Measurements from ENCODE around the gene SLC26A5.
A peak's percentile ranks its signal among the peaks of the same experiment; 100 is the strongest.

Gene SLC26A5

DNA sequence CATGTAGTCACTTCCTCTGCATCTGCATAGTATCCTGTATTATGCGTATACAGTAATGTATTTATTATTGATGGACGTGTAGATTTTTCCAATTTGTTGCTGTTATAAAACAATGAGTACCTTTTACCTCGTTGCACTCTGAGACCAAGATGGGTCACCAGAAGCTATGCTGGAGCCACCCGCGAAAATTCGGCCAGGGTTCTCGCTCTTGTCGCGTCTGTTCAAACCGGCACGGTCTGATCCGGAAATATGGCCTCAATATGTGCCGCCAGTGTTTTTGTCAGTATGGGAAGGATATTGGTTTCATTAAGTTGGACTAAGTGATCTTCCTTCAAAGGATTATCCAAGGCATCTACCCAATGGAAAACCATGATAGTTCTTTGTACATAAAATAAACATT, 97.6 kb downstream of the SLC26A5 start:
- DNase-seq (ENCODE audit: extremely low read depth in 1 of 2, low read depth in 1 of 2): no peak

DNA sequence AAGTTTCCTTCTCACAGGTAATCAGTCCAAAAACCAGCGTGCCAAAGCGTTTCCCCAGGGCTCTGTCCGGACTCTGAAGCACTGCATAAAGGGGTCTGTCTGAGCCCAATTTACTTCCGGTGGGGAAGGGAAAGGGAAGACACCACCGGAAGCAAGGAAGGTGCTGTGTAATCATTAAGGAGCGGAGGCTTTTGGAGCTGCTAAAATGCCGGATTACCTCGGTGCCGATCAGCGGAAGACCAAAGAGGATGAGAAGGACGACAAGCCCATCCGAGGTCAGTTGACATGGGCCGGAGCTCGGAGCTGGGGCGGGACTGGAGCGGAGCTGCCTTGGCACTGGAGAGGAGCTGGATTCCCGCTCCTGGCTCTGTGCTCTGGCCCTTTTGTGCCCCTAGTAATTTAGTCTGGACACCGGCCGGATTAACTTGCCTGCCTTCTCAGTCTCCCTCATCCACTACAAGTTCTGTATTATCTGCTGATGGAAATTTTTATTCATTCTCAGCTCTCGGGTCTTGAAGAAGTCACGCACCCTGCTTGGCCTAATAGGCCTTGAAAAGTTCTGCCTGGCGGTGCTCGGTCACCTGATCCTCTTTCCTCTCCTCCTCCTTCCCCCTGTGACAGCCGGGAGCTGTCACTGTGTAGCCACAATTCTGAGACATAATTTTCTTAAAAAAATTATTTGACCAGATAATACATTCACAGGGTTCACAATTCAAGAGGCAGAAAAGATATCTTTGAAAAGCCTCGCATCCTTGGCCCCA, 98.3 kb downstream of the SLC26A5 start, which contains the start of gene PSMC2:
Gene PSMC2 (plus strand): TSS at position 137 of the 761 bp plus-strand sequence. CDS start 69 bp downstream, at position 206.
- peak; percentile 57 to 62 for DNase-seq (ENCODE audit: extremely low read depth in 1 of 2, low read depth in 1 of 2)

DNA sequence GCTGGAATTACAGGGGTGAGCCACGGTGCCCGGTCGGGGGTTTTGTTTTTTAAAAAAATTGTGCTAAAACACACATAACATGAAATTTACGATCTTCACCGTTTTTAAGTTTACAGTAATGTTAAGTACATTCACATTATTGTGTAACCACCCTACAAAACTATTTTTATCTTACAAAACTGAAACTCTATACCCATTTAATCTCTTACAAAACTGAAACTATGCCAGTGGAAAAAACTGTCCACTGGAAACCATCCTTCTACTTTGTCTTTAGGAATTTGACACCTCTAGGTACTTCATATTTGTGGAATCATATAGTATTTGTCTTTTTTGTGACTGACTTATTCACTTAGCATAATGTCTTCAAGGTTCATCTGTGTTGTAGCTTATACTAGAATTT, 99.6 kb downstream of the SLC26A5 start:
- DNase-seq (ENCODE audit: extremely low read depth in 1 of 2, low read depth in 1 of 2): no peak

DNA sequence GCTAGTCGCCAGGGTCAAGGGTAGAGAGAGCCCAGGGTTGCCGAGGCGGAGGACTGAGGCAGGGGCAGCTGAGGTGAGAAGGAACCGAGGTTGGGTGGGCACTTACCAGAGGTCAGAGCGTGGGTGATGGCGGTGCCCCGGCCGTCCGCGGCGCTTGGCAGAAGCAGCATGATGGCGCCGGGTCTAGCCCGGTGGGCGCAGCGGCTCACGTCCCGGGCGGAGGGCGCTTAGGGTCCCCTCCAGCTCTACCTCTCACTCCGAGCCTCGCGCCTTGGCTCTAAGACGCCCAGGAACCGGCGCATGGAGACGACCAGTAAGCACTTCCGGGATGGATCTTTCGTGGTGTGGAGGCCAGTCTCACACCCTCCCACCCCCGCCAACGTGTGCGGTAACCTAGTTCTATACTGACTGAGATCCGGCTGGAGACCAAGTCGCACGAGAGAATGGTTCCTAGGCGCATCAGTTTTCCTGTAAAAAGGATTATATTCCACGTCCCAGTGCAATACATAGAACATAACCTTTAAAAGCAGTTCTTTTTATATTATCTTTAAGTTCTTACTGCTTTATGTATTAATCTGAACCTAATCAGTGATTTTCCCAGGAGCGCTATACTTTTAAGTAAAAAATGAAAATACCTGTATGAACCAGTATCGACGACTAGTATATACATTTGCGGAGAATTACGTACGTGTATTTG, 101.4 kb downstream of the SLC26A5 start, which contains the start of gene DNAJC2:
Gene DNAJC2 (minus strand): TSS at position 315 of the 697 bp plus-strand sequence. CDS start 145 bp downstream, at position 170.
- DNase-seq (ENCODE audit: extremely low read depth in 1 of 2, low read depth in 1 of 2): peak; percentile 64 to 66

DNA sequence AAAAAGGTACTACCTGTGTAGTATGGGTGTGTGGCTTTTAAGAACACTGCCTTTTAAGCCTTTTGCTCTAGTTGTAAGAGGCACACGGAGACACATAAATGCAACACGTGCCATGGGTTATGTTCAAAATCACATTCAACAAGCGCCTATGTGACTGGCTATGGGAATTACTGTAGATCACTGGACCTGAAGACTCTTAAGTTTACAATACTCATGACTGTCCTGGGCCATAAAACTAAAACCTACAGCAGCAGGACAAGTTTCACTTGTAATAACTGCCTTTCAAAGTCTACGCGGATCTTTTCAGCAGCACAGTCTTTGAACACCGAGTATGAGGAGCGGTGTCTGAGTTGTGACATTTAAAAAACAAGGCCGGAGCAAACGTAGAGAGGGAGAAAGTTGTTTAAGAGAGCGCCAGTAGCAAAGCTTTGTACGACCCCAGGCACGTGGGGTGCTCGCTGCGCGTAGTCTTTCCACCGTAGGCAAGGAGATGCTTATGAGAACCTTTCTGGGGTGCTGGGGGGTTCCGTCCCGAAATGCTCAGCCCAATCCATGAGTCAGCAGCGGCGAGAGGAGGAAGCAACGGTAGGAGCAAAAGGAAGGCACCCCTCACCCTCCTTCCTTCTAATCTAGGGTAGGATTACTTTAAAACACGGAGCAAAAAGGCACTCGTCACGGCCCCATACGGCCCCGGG, 102.1 kb downstream of the SLC26A5 start:
- DNase-seq (ENCODE audit: extremely low read depth in 1 of 2, low read depth in 1 of 2): peak in 1 of 2 donors; percentile 11

DNA sequence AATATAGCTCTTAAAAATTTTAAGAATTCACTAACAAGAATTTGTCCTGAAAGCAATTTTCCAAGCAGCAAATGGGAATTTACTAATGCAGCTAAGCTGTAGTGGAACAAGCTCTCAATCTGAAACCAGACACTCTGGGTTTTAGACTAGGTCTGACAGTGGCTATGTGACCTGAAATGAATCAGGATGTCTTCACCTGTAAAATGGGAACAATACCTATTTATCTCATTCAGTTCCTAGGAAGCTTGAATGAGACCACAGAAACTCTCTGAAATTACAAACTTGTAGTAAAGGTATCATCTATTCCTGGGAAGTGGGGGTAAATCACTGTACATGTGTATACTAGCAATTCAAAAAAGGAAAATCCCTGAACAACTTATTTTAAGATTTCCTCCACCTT, 102.7 kb downstream of the SLC26A5 start:
- DNase-seq (ENCODE audit: extremely low read depth in 1 of 2, low read depth in 1 of 2): no peak

DNA sequence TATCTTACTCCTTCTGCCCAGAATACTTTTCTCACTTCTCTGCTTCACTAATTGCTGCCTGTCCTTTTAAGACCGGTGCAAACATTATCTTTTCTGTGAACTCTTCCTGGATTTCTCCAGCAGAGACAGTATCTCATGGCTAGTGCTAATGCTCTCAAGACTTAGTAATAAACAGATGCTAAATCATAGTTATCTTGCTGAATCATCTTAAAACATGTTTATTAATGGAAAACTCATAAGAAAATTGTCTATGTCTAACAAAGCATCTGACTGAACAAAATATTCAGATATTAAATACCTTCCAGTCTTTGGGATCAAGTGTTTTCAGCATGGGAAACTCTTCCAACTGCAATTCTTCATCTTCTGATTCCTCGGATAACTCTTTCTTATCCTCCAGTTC, 104.5 kb downstream of the SLC26A5 start:
- no peak for DNase-seq (ENCODE audit: extremely low read depth in 1 of 2, low read depth in 1 of 2)

DNA sequence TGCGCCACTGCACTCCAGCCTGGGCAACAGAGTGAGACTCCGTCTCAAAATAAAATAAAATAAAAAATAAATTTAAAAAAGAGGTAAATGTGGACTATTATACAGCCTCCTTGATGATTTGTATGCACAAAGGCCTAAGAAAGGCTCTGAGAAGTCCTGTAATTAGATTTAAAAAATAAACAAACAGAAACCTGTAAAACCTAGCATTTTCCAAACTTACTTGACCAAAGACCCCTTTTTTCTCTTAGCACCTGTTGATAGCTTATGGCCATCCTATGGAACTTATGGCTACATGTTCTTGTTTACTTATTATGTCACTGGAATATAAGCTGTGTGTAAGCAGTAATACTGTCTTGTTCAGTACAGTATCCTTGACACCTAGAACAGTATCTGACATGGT, 107.1 kb downstream of the SLC26A5 start:
- no peak for DNase-seq (ENCODE audit: extremely low read depth in 1 of 2, low read depth in 1 of 2)

DNA sequence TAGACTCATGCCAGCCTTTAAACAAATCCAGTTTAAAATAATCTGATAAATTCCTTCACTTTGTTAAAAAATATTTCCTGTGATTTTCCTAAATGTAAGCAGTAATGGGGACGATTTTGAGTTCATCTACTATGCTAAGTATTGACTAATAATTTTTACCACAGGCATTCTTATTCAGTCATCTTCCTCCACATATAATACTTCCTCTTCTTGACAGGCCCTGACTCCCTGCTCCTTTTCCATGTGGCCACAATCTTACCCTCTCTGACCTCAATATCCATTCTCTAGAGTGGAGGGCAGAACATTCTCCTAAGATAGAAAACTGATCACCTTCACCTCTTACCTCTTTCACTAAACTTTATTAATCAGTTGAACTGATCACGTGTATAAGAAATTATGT, 109.2 kb downstream of the SLC26A5 start:
- DNase-seq (ENCODE audit: extremely low read depth in 1 of 2, low read depth in 1 of 2): no peak

DNA sequence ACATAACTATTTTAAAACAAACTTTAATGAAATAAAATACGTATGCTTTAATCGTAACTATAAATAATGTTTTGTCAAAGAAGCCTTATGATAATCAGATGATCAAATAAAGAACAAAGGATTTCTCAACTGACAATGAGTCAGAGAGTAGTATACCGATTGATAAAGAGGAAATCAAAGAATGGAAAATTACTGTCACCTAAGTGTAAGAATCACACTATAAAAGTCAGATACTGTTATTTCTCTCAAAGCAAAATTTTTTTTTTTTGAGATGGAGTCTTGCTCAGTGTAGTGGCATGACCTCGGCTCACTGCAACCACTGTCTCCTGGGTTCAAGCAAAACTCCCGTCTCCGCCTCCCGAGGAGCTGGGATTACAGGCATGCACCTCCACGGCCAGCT, 120.3 kb downstream of the SLC26A5 start:
- no peak for DNase-seq (ENCODE audit: extremely low read depth in 1 of 2, low read depth in 1 of 2)

Data from activated CD8-positive, alpha-beta memory T cell treated with anti-CD3 and anti-CD28 coated beads for 1 hour (primary cell).